DOHH2 (cell line): Measurements from ENCODE around the gene ADAMTSL1.

Experiments
- H3F3A ChIP-seq: fragments of 200-600 bp; sonication (generic), shearing (Covaris generic); 2 replicates; pipeline ENCODE4 v1.6.0; 2016; ENCODE audit warnings: antibody characterized with exemption, mild to moderate bottlenecking; ENCODE audit not compliant: control insufficient read depth, insufficient read depth
- H3K27ac ChIP-seq: fragments of 200-600 bp; sonication (generic); 2 replicates; pipeline ENCODE4 v1.5.1; 2014; ENCODE audit warnings: low read depth, mild to moderate bottlenecking, low read length, moderate library complexity
- H3K27me3 ChIP-seq: fragments of 200-600 bp; sonication (generic); 2 replicates; pipeline ENCODE4 v1.6.1; 2014; ENCODE audit warnings: mild to moderate bottlenecking, low read length, mixed read lengths; ENCODE audit not compliant: control insufficient read depth
- H3K36me3 ChIP-seq: fragments of 200-600 bp; sonication (generic); 2 replicates; pipeline ENCODE4 v1.6.1; 2014; ENCODE audit warnings: mild to moderate bottlenecking, low read length, moderate library complexity, mixed read lengths; ENCODE audit not compliant: control insufficient read depth
- H3K4me1 ChIP-seq: fragments of 200-600 bp; sonication (generic); 2 replicates; pipeline ENCODE4 v1.6.1; 2014; ENCODE audit warnings: mild to moderate bottlenecking, low read length, mixed read lengths; ENCODE audit not compliant: control insufficient read depth
- H3K4me2 ChIP-seq: fragments of 200-600 bp; sonication (generic); 2 replicates; pipeline ENCODE4 v1.6.0; 2014; ENCODE audit warnings: mild to moderate bottlenecking, low read length, moderate library complexity
- H3K4me3 ChIP-seq: fragments of 200-600 bp; sonication (generic); 2 replicates; pipeline ENCODE4 v1.5.1; 2014; ENCODE audit warnings: mild to moderate bottlenecking, low read length, mixed read lengths
- H3K79me2 ChIP-seq: fragments of 200-600 bp; sonication (generic); 2 replicates; pipeline ENCODE4 v1.6.1; 2014; ENCODE audit warnings: mild to moderate bottlenecking, low read length, mixed read lengths; ENCODE audit not compliant: control insufficient read depth
- H3K9me2 ChIP-seq: fragments of 200-600 bp; sonication (generic); replicated peaks from 2 replicates; pipeline ENCODE4 v1.6.1; 2014; ENCODE audit warnings: mild to moderate bottlenecking, low read length, mixed read lengths; ENCODE audit not compliant: control insufficient read depth
- H3K9me3 ChIP-seq: fragments of 200-600 bp; sonication (generic); 2 replicates; pipeline ENCODE4 v1.6.1; 2014; ENCODE audit warnings: antibody characterized with exemption, low read length, mixed read lengths; ENCODE audit not compliant: control insufficient read depth, insufficient read depth
- H4K20me1 ChIP-seq: fragments of 200-600 bp; sonication (generic); 2 replicates; pipeline ENCODE4 v1.6.0; 2014; ENCODE audit warnings: low read depth, mild to moderate bottlenecking, antibody characterized with exemption, low read length, moderate library complexity; ENCODE audit not compliant: control insufficient read depth, insufficient read depth
- EZH2phosphoT487 ChIP-seq: fragments of 200-600 bp; sonication (generic); IDR thresholded peaks from 2 replicates; pipeline ENCODE4 v1.6.1; 2017; ENCODE audit warnings: borderline replicate concordance, mild to moderate bottlenecking, antibody characterized with exemption, low read length, moderate library complexity, mixed read lengths
- TF ChIP-seq, protein P1 (sequence below): fragments of 200-600 bp; sonication (generic); IDR thresholded peaks from one replicate; pipeline ENCODE4 v1.5.1; 2014; ENCODE audit warnings: antibody characterized with exemption, mild to moderate bottlenecking, low read depth, low read length; ENCODE audit not compliant: poor library complexity, severe bottlenecking

ADAMTSL1 gene

GRCh38 chr9:18857769-18858168 is 383.8 kb downstream of the ADAMTSL1 start:
- no peaks in the 10 kb centered on the region for H3K9me3 ChIP-seq
- H3K27ac ChIP-seq: no peak overlapping the region
- H3K9me2 ChIP-seq: no peaks in the 10 kb centered on the region
- H3K79me2 ChIP-seq: no peaks in the 10 kb centered on the region
- H3K4me1 ChIP-seq: no peaks in the 10 kb centered on the region
- TF ChIP-seq, protein P1, sequence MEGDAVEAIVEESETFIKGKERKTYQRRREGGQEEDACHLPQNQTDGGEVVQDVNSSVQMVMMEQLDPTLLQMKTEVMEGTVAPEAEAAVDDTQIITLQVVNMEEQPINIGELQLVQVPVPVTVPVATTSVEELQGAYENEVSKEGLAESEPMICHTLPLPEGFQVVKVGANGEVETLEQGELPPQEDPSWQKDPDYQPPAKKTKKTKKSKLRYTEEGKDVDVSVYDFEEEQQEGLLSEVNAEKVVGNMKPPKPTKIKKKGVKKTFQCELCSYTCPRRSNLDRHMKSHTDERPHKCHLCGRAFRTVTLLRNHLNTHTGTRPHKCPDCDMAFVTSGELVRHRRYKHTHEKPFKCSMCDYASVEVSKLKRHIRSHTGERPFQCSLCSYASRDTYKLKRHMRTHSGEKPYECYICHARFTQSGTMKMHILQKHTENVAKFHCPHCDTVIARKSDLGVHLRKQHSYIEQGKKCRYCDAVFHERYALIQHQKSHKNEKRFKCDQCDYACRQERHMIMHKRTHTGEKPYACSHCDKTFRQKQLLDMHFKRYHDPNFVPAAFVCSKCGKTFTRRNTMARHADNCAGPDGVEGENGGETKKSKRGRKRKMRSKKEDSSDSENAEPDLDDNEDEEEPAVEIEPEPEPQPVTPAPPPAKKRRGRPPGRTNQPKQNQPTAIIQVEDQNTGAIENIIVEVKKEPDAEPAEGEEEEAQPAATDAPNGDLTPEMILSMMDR: no peak
- TF ChIP-seq EZH2phosphoT487: no peak
- H4K20me1 ChIP-seq: no peaks in the 10 kb centered on the region
- no peak overlapping the region for H3K4me2 ChIP-seq
- H3F3A ChIP-seq: no peaks in the 10 kb centered on the region
- no peak overlapping the region for H3K4me3 ChIP-seq
- no peaks in the 10 kb centered on the region for H3K27me3 ChIP-seq
- no peaks in the 10 kb centered on the region for H3K36me3 ChIP-seq

GRCh38 chr9:18861609-18862544 is 387.9 kb downstream of the ADAMTSL1 start:
- Histone ChIP-seq H3F3A (no peaks in the 10 kb centered on the region), H3K9me2 (no peaks in the 10 kb centered on the region), H3K27me3 (no peaks in the 10 kb centered on the region), H3K4me3 (no peak overlapping the region), H3K36me3 (no peaks in the 10 kb centered on the region), H3K9me3 (no peaks in the 10 kb centered on the region), H3K4me2 (no peak overlapping the region), H3K27ac (no peak overlapping the region), H3K79me2 (no peaks in the 10 kb centered on the region), H4K20me1 (no peaks in the 10 kb centered on the region), H3K4me1 (no peaks in the 10 kb centered on the region)
- TF ChIP-seq, protein P1: no peak
- no peak for TF ChIP-seq EZH2phosphoT487

GRCh38 chr9:18863791-18864190 is 389.8 kb downstream of the ADAMTSL1 start:
- TF ChIP-seq EZH2phosphoT487: no peak
- TF ChIP-seq, protein P1: no peak
- no peak overlapping the region for H3K4me2 ChIP-seq

More at GRCh38 chr9:18863791-18864190, 389.8 kb downstream of the ADAMTSL1 start:
- no peaks in the 10 kb centered on the region for H3K79me2 ChIP-seq
- H3K36me3 ChIP-seq: no peaks in the 10 kb centered on the region
- no peaks in the 10 kb centered on the region for H3K9me2 ChIP-seq
- H3K27me3 ChIP-seq: no peaks in the 10 kb centered on the region
- no peaks in the 10 kb centered on the region for H3K9me3 ChIP-seq
- no peaks in the 10 kb centered on the region for H4K20me1 ChIP-seq
- no peaks in the 10 kb centered on the region for H3K4me1 ChIP-seq
- no peak overlapping the region for H3K27ac ChIP-seq
- H3F3A ChIP-seq: no peaks in the 10 kb centered on the region
- no peak overlapping the region for H3K4me3 ChIP-seq
